Stimulated activated naive CD8-positive, alpha-beta T cell treated with anti-CD3 and anti-CD28 coated beads, Interleukin-15, Interleukin-2, amounts not matched to agents 100 U/mL and 50 U/mL, for 24 hours (primary cell): Measurements from ENCODE around the gene ZDHHC14.
"Not testable (repeated sequence)": the region's sequence is repeated elsewhere in the genome, so short reads cannot be mapped to it uniquely, and the experiment has no call there.

Experiments used
- ATAC-seq: fragments of 150-1000 bp; cut with Tn5 transposase; one replicate; pipeline ENCODE4 v1.10.0; 2021
- DNase-seq: peaks from one replicate; pipeline ENCODE4 v3.0.0; 2021

ZDHHC14 gene

GRCh38 chr6:157467339-157467738 lies 86.3 kb downstream of the ZDHHC14 start:
- not testable (repeated sequence) for DNase-seq, ATAC-seq

- no peak for ATAC-seq
- no peak for DNase-seq
Measured at GRCh38 chr6:157468054-157468453, 87.1 kb downstream of the ZDHHC14 start.

- no peak for ATAC-seq
- no peak for DNase-seq
Measured at GRCh38 chr6:157468574-157468973, 87.6 kb downstream of the ZDHHC14 start.

DNA sequence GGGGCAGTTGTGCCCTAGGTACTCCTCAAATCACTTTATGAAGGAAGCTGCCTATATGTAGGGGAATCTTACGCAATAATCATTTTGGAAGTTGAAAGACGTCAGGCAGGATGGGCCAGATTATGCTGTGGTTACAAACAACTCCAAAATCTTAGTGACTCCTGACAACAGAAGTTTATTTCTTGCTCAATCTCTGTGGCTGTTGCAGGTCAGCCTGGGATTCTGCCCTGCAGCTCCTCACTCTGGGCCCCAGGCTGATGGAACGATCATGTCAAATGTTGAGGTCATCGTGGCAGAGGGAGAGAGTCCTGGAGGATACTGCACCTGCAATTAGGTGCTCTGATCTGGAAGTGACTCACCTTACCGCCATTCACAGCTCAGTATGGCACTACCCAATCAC lies 88.4 kb downstream of the ZDHHC14 start:
- ATAC-seq (no peak), DNase-seq (no peak)

- DNase-seq = no peak
- ATAC-seq = no peak
Measured at GRCh38 chr6:157471077-157471686, 90.2 kb downstream of the ZDHHC14 start.

GRCh38 chr6:157471895-157472686 lies 91.1 kb downstream of the ZDHHC14 start:
- DNase-seq (no peak), ATAC-seq (no peak)

DNA sequence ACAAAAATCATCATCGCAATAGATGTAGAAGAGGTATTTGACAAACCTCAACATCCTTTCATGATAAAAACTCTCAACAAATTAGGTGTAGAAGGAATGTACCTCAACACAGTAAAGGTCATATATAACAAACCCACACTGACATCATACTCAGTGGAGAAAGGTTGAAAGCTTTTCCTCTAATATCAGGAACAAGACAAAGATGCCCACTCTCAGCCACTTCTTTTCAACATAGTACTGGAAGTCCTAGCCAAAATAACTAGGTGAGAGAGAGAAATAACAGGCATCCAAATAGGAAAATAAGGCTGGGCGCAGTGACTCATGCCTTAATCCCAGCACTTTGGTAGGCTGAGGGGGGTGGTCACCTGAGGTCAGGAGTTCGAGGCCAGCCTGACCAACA lies 95.8 kb downstream of the ZDHHC14 start:
- DNase-seq (no peak), ATAC-seq (no peak)

GRCh38 chr6:157478926-157479325 lies 97.9 kb downstream of the ZDHHC14 start:
- ATAC-seq = no peak
- no peak for DNase-seq

DNA sequence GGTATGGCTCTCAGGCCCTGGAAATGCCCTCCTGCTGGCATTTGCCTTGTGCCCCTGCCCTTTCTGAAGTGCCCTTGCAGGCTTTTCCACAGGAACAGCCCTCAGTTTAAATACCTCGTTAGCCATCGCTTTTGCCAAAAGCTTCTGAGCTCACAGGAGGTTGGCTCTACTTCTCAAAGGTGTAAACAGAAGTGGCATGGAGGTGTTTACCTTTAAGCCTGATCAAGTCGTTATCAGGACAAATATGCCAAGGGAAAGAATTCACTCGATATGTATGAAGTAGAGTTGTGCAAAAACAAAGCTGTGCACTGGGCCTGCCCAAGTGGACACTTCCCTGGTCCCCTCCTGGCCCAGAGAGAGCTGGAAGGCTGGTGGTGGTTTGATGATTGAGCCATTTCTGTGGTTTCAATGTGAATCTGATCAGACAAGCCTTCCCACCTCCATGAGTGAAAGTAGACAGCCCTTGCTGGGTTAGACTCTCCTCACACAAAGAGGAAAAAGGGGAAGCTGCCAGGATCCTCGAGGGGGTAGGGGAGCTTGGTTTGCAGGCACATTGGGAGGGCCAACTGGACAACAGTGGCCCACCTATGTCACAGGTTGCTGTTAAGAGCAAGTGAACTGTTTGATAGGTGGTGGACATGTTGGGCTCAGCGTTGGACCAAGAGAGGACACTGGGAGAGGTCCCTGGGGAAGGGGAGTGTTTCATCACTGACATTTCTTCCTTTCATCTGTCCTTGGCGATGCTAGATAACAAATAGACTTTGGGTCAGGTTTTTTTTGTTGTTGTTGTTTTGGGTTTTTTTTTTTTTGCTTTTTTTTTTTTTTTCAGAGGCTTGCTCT lies 98.7 kb downstream of the ZDHHC14 start:
- DNase-seq (no peak), ATAC-seq (no peak)

- DNase-seq (no peak), ATAC-seq (no peak)
Measured at GRCh38 chr6:157481189-157481864, 100.3 kb downstream of the ZDHHC14 start.

- no peak for ATAC-seq
- no peak for DNase-seq
Measured at GRCh38 chr6:157481865-157482249, 100.9 kb downstream of the ZDHHC14 start.

DNA sequence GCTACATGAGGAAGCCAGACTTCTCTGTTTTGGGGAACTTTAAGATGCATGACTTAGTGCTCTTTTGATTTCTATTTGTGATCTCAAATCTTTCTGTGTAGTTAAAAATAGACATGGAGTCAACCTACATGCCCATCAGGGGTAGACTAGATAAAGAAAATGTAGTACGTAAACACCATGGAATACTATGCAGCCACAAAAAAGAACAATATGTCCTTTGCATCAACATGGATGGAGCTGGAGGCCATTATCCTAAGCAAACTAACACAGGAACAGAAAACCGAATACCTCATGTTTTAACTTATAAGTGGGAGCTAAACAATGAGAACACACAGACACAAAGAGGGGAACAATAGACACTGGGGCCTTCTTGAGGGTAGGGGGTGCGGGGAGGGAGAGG lies 102.8 kb downstream of the ZDHHC14 start:
- no peak for ATAC-seq
- no peak for DNase-seq

GRCh38 chr6:157484181-157484580 lies 103.2 kb downstream of the ZDHHC14 start:
- ATAC-seq = no peak
- DNase-seq = no peak

GRCh38 chr6:157486572-157486971 lies 105.6 kb downstream of the ZDHHC14 start:
- ATAC-seq (no peak), DNase-seq (no peak)

- ATAC-seq (no peak), DNase-seq (no peak)
Measured at GRCh38 chr6:157487110-157487773, 106.3 kb downstream of the ZDHHC14 start.

GRCh38 chr6:157488058-157488457 lies 107.1 kb downstream of the ZDHHC14 start:
- DNase-seq (no peak), ATAC-seq (no peak)

- ATAC-seq = no peak
Measured at GRCh38 chr6:157488716-157489118, 107.7 kb downstream of the ZDHHC14 start.

DNA sequence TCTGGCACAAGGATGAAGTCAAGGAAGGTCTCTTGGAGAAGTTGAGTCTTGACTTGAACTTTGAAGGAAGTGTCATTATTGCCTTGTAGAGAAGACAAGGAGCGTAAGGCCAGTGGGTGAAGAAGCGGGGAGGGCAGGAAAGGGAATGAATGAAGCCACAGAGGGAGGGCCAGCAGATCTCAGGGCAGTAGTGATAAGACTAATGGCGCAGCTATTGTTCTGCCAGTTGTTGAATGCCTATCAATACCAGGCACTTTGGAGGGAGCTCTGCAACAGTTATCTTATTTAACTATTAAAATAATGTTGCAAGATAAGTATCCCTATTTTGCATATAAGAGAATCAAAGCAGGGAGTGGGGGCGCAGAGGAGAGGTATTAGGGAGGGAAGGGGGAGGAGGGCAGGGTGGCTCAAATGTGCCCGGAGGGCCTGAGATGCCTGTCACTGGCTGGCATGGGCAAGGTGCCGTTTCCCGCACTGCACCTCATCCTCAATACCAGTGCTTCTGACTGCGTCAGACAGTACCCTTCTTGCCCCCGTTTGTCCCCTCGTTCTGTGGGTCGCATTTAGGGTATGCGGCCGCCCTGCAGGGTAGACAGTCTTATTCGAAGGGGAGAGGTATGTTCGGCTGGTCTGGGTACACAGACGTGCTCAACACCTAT lies 109.8 kb downstream of the ZDHHC14 start:
- DNase-seq = no peak

More at GRCh38 chr6:157488716-157489118, 107.7 kb downstream of the ZDHHC14 start:
- DNase-seq = no peak

DNA sequence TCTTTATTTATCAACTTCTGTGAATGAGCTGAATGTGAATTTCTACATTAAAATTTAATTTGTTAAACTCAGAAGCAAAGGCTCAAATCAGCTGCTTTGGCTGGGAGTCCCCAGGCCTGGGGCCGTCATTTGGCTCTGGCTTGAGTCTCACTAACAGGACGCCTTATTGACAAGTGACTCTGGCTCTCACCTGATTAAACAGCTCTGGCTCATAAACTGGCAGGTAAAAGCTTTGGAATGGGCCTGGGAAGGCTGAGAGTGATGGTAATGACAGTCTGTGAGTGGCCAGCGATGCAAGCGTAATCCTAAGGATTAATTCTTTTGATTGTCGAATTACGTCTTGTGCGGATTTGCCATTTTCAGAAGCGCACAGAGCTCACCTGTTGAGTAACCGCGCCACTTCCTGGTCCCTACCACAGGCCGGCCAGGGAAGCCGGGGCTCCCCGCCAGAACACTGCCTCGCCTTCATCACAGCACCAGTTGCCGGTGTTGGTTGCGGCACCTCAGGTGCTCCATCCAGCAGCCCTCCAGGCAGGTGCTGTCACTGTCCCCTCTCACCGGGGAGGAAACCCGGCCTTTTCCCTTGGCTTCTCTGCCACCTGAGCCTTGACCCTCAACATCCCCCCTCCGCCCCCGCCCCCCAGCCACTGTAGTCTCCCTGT lies 110.7 kb downstream of the ZDHHC14 start:
- ATAC-seq (no peak), DNase-seq (no peak)

More for the DNA sequence above, 109.8 kb downstream of the ZDHHC14 start:
- no peak for ATAC-seq

DNA sequence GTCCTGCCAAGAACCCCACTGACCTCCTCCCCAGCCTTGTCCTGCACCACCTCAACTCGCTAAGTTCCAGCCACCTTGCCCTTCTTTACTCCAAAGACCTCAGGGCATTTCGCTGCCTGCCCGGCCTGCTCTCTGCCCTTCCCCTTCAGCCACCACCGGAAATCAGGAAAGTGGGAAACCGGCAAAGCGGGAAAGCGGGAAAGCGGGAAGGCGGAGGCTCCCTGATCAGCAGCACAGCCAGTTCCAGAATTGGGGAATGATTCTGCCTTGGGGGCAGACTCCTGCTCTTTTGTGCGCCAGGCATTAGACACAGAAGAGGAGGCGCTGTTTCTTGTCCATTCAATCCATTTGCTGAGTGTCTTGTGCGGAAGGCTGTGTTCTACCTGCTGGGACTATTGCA lies 111.3 kb downstream of the ZDHHC14 start:
- ATAC-seq (no peak), DNase-seq (no peak)

GRCh38 chr6:157492741-157493140 lies 111.8 kb downstream of the ZDHHC14 start:
- DNase-seq = no peak
- ATAC-seq = no peak
